GM12865 (cell line): ENCODE measurements around the gene GPR158.
"Not testable (repeated sequence)": the region's sequence is repeated elsewhere in the genome, so short reads cannot be mapped to it uniquely, and the experiment has no call there.

Experiments used
- DNase-seq: peaks from one replicate; pipeline ENCODE4 v3.0.0; 2010; ENCODE audit warnings: low read depth
- H3K4me3 ChIP-seq: 2 replicates; pipeline ENCODE4 v1.5.1; 2011; ENCODE audit warnings: mild to moderate bottlenecking, low read depth, low read length, control low read depth
- CTCF ChIP-seq: IDR thresholded peaks from 2 replicates; pipeline ENCODE4 v1.5.1; 2011; ENCODE audit warnings: low read length, control low read depth, low read depth, inconsistent platforms; ENCODE audit not compliant: insufficient read depth; ENCODE audit errors: missing control alignments

Gene GPR158

GRCh38 chr10:25356609-25357008 lies 181.8 kb downstream of the GPR158 start:
- no peak overlapping the region for H3K4me3 ChIP-seq
- no peak for DNase-seq
- TF ChIP-seq CTCF: no peak

- no peak overlapping the region for H3K4me3 ChIP-seq
- no peak for DNase-seq
- TF ChIP-seq CTCF: no peak
Observed at GRCh38 chr10:25357269-25357668, 182.5 kb downstream of the GPR158 start.

GRCh38 chr10:25382029-25382810 lies 207.4 kb downstream of the GPR158 start:
- no peak overlapping the region for H3K4me3 ChIP-seq
- DNase-seq: no peak
- no peak for TF ChIP-seq CTCF

GRCh38 chr10:25382901-25383300 lies 208.1 kb downstream of the GPR158 start:
- not testable (repeated sequence) for DNase-seq, H3K4me3 ChIP-seq

- DNase-seq: no peak
- TF ChIP-seq CTCF: no peak
- H3K4me3 ChIP-seq: no peak overlapping the region
Observed at GRCh38 chr10:25383686-25384085, 208.9 kb downstream of the GPR158 start.

- no peak for DNase-seq
- TF ChIP-seq CTCF: no peak
Observed at GRCh38 chr10:25384618-25385017, 209.8 kb downstream of the GPR158 start.

GRCh38 chr10:25388188-25388861 lies 213.5 kb downstream of the GPR158 start:
- no peak overlapping the region for H3K4me3 ChIP-seq
- no peak for TF ChIP-seq CTCF
- no peak for DNase-seq

More at GRCh38 chr10:25384618-25385017, 209.8 kb downstream of the GPR158 start:
- no peak overlapping the region for H3K4me3 ChIP-seq
